ENCODE results near the gene CEND1. TPM values are rescaled to one million over a fixed set of nuclear protein-coding genes. Genes with fewer than 3 reads are reported as not detected.

The CEND1 gene
- under 1 TPM in 1 of 2 donors, not detected in 1; 0.58 TPM for total RNA-seq
- long read RNA-seq = 0 reads

GRCh38 chr11:789943-790342, at the start of gene CEND1:
Gene CEND1 (minus strand): TSS chr11:790090. CDS start chr11:788576, 1,514 bp downstream.
- ATAC-seq = peak; percentile 26 to 34
- DNase-seq = no peak
- intact Hi-C loops (cut with DNase I) = no loop called here

GRCh38 chr11:839280-839623, 49.4 kb upstream of the CEND1 start:
- intact Hi-C loops (cut with DNase I) = no loop called here
- ATAC-seq = no peak
- no peak for DNase-seq

DNA sequence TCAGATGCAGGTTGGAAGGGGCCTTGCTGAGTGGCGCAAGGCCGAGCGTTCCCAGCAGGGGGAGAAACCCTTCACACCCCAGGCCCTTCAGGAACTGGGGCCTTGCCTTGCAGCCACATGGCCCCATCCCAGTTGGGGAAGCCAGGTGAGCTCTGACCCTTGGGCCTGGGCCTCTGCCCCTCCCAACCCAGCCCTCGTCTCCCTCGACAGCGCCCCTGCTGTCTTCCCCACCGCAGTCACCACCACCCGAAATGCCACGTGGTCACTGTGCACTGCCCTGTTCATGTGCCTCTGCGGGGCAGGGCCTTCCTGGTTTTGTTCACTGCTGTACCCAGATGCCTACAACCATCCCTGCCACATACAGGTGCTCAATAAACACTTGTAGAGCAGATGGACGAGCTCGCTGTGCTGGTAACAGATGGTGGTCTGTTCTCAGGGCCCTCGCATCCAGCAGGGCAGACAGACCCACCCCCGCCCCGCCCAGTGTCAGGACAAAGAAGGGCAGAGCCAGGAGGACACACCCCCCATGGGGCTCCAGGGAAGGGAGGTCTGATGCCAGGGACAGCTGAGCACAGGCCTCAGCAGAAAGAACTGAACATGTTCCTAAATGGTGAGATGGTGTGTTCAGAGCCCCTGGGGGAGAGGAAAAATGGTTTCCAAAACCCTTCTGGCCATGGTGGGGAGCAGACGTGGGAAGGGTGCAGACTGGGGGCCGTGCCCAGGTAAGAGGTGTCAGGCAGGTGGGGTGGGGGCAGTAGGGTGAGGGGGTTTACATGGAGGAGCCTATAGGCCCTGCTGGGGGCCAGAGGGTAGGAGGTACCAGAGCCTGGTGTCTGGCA, 48.8 kb upstream of the CEND1 start:
- intact Hi-C loops (cut with DNase I) = no loop called here
- no peak for DNase-seq
- ATAC-seq = no peak

GRCh38 chr11:837990-838307, 48.1 kb upstream of the CEND1 start:
- DNase-seq (no peak), ATAC-seq (no peak)
- intact Hi-C loops (cut with DNase I) = no loop called here

DNA sequence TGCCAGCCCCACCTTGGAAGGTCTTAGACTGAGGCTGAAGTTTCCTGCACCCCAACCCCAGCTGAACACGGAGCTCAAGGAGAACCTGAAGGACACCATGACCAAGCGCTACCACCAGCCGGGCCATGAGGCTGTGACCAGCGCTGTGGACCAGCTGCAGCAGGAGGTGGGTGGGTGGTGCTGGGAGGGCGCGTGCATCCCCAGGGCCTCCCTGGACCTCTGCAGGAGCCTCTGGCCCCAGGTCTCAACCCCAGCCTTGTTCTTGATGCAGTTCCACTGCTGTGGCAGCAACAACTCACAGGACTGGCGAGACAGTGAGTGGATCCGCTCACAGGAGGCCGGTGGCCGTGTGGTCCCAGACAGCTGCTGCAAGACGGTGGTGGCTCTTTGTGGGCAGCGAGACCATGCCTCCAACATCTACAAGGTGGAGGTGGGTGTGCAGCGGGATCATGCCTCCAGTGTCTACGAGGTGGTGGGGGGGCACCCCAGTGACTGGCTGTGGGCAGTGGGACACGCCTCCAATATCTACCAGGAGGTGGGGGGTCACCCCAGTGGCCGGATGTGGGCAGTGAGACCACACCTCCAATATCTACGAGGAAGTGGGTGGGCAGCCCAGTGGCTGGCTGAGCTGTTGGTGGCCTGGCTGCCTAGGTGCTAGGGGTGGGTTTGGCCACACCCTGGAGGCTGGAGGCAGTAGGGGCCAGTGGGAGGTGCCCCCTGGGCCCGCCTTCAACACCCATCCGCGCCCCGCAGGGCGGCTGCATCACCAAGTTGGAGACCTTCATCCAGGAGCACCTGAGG, 47.5 kb upstream of the CEND1 start:
- ATAC-seq (no peak), DNase-seq (no peak)
- intact Hi-C loops (cut with DNase I) = no loop called here

DNA sequence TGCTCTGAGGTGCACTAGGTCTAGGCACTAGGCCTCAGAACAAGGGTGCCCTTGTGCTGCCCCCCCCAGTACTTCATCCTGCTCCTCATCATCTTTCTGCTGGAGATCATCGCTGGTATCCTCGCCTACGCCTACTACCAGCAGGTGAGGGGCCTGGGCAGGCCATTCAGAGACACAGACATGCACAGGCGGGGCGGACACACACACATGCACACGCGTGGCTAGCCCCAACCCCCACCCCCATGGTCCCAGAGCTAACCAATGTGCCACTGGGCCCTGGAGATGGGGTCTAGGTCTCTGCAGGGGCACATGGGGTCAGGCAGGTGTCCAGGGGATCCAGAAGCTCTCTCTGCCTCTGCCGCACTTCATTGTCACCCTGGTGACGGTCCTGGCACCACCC, 46.8 kb upstream of the CEND1 start:
- intact Hi-C loops (cut with DNase I) = no loop called here
- no peak for ATAC-seq
- no peak for DNase-seq

- ATAC-seq (no peak), DNase-seq (no peak)
- intact Hi-C loops (cut with DNase I) = no loop called here
Observed at GRCh38 chr11:836274-836673, 46.4 kb upstream of the CEND1 start.

GRCh38 chr11:834371-835316, 44.8 kb upstream of the CEND1 start:
- intact Hi-C loops (cut with DNase I) = no loop called here
- DNase-seq (peak; percentile 86), ATAC-seq (peak; percentile 43 to 62)

- intact Hi-C loops (cut with DNase I) = no loop called here
- ATAC-seq (no peak), DNase-seq (no peak)
Observed at GRCh38 chr11:833849-834311, 44.0 kb upstream of the CEND1 start.

- intact Hi-C loops (cut with DNase I) = no loop called here
- DNase-seq (peak; percentile 77), ATAC-seq (peak; percentile 5 to 36)
Observed at GRCh38 chr11:833114-833791, 43.4 kb upstream of the CEND1 start.

DNA sequence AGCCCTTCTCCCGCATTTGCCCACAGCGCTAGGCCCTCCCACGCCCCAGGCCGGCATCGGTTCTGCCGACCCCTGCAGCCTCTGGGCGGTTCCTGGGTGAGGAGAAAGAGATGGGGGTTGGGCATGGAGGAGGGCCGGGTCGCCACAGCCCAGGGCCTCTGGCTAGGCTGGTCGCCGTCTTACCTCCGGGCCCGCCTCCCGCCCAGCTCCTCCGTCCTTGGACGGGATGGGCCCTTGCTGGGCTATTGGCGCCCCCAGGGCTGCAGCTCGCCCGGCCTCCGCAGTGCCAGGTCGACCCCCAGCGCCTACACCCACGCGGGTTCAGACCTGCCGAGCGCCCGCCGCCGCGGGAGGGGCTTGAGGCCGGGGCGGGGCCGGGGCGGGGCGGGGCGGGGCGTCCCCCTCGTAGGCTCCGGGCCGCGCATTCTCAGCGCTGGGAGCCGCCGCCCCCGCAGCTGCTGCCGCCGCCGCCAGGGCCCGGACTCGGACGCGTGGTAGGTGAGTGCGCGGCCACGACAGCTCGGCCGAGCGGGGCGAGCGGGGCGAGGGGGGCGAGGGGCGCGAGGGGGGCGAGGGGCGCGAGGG, 42.7 kb upstream of the CEND1 start, which contains the start of gene CD151:
Gene CD151 (plus strand): TSS at position 424 of the 585 bp plus-strand sequence. CDS start 3,118 bp downstream, outside the sequence.
- DNase-seq (no peak), ATAC-seq (peak; percentile 12 to 60)
- intact Hi-C loops (cut with DNase I) = no loop called here

DNA sequence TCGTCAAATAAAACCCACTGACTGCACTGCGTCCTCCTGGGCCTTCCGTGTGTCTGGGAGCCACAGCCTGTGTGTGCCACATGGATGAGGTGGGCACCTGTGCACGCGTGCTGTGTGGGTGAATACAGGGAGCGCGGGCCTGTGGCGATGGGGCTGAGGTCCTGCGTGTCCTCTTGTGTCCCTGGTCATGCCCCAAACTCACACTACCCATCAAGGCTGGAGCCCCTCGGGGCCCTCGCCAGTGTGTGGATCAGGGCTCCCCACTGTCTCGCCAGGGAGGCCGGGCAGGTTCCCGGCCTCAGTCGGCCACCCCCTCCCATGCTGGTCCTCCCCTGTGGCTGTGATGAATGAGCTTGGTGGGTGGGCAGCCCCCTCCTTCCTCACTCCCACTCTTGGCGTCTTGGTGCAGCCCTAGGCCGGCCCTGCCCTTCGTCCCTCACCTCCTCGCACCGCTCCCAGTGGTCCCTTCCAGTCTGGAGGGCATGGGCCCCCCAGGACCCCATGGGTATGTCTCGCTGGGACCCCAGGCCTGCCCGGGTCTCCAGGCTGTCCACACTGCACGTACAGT, 42.2 kb upstream of the CEND1 start:
- intact Hi-C loops (cut with DNase I) = no loop called here
- DNase-seq = no peak
- ATAC-seq = no peak

DNA sequence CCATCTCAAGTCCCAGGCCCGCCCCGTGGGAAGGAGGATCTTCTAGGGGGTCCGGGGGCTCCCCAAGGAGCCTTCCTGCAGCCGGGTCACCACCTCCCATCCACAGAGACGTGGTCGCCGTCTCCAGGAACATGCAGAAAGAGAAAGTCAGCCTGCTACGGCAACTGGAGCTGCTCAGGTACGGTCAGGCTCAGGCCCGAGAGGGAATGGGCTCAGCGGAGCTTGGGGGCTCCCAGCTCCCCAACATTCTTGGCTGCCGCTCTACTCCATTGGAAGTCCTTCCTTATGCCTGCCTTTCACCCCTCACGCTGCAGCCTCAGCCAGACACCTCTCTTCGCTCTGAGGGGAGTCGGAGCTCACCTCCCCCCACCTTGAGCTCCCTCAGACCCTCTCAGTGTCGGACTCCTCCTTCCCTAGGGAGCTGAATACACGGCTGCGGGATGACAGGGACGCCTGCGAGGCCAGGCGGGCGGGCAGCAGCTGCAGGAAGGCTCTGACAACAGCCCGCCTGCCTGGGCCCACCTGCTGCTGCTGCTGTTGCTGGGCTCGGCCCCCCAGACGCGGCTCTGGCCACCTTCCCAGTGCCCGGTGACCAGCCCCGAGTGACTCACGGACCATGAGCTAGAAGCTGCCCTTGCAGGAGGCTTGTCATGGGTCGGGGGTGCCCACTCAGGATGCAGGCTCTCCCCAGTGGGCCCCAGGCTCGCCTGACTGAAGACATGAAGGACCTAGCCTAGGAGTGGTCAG, 41.4 kb upstream of the CEND1 start:
- intact Hi-C loops (cut with DNase I) = no loop called here
- ATAC-seq (no peak), DNase-seq (no peak)

GRCh38 chr11:830295-831117, 40.6 kb upstream of the CEND1 start:
- intact Hi-C loops (cut with DNase I) = no loop called here
- peak; percentile 51 to 63 for ATAC-seq
- peak; percentile 88 for DNase-seq

GRCh38 chr11:829847-830294, 40.0 kb upstream of the CEND1 start:
- peak in 1 of 2 donors; percentile 0 for ATAC-seq

GRCh38 chr11:829176-829846, 39.4 kb upstream of the CEND1 start:
- no peak for DNase-seq
- ATAC-seq = peak in 1 of 2 donors; percentile 24
- intact Hi-C loops (cut with DNase I) = no loop called here

More at GRCh38 chr11:829847-830294, 40.0 kb upstream of the CEND1 start:
- intact Hi-C loops (cut with DNase I) = no loop called here
- no peak for DNase-seq

Measured in left cardiac atrium (tissue), 4 donors.